HG02588 (cell line): ENCODE results near the gene FNIP1.
"Not testable (repeated sequence)": the region's sequence is repeated elsewhere in the genome, so short reads cannot be mapped to it uniquely, and the experiment has no call there.

Experiments used
- ATAC-seq: cut with Tn5 transposase; IDR thresholded peaks from one replicate; pipeline ENCODE4 v1.9.1; 2021; ENCODE audit warnings: mild to moderate bottlenecking, moderate library complexity; ENCODE audit not compliant: unreplicated experiment

The FNIP1 gene

DNA sequence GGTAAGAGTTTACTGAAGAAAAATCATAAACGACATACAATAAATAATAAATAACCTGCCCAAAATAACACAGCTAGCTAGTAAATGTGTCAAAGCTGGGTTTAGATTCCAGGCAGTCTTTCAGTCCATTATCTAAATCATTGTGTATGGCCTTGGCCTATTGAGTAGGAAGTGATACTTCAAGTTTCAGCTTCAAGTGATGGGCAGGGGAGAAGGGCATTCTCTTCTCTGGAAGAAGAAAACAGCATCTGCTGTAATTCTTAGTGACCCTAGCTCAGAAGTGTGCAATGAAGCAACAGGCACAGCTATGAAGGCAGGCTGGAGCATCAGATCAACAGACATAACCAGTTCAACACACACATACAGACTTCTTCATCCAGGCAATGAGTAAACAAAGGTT, 42.5 kb downstream of the FNIP1 start:
- ATAC-seq = no peak

DNA sequence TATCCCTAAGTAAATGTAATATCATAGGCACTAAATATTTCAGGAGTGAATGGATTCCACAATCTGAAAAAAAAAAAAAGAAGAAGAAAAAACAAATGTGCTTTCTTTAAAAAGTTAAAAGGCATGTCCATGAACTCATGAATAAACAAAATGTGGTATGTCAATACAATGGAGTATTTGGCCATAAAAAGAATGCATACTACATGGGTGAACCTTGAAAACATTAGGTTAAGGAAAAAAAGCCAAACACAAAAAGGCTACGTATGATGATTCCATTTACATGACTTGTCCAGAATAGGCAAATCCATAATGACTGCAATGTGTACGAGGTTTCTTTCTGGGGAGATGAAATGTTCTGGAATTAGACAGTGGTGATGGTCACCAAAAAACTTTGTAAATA, 45.3 kb downstream of the FNIP1 start:
- ATAC-seq = no peak

DNA sequence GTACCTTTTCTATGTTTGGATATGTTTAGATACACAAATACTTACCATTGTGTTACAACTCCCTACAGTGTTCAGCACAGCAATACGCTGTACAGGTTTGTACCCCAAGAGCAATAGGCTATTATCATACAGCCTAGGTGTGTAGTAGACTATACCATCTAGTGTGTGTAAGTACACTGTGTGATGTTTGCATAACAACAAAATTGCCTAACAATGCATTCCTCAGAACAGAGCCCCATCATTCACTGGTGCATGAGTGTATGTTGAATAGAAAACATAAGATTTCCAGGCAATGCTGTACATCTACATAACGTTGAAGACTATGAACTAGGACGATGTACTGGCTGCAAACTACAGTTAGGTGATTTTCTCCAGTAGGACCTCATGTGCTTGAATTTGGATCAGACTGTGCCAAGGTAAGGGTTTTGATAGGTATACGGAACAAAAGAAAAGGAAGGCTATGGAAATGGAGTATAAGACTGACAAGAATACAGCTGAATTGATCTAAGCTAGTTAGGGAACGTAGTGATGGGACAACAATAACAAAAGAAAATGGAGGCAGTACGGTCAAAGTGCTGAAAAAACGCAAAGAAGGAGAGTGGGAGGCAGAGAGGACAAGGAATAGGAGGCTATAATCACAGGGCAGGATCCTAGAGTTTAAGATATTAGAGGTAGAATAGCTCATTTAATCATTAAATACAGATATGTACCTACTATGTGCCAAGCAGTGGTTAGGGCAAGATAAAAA, 46.9 kb downstream of the FNIP1 start:
- ATAC-seq = no peak

DNA sequence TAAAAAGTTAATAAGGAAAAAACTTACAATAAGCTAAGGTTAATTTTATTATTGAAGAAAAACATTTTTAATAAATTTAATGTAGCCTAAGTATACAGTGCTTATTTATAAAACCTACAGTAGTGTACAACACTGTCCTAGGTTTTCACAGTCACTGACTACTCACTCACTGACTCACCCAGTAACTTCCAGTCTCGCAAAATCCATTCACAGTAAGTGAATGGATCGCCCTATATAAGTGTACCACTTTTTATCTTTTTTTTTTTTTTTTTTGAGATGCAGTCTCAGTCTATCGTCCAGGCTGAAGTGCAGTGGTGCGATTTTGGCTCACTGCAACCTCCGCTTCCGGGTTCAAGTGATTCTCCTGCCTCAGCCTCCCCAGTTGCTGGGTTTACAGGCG, 47.7 kb downstream of the FNIP1 start:
- ATAC-seq = no peak

DNA sequence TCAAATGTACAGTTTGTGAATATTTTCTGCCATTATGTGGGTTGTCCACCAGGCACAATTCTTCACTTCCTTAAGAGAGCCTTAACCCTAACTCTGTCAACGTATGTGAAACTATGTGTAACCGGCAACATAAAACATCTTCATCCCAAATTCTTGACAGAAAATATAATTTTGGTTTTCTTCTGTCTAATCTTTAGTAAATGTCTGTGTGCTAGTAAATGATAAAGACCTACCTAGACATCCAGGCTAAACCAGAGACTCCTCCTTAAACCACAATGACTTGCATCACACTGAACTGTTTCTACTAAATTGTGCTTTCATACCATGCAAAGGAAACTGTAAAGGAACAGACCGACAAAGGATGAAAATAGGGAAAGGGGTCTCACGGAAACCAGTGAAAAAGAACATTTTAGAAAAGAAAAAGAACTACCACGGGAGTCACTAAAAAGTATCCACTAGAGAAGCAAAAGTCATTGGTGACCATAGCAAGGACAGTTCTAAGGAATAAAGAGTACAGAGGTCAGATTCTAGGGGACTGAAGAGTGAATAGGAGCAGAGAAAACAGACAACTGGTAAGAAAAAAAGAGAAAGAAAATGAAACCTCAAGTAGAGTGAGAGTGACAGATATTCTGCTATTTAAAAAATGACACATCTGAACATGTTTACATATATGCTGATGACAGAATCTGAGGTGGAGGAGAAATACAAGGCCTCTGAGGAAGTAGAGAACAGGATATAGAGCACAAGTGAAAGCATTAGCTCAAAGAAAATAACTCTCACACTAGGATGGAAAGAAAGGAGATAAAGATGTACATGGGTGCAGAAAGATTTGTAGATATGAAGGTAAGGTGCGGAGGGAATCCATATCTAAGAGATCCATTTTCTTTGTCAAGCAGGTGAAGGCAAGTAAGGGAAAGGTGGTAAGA, 49.4 kb downstream of the FNIP1 start:
- ATAC-seq = peak; percentile 70

DNA sequence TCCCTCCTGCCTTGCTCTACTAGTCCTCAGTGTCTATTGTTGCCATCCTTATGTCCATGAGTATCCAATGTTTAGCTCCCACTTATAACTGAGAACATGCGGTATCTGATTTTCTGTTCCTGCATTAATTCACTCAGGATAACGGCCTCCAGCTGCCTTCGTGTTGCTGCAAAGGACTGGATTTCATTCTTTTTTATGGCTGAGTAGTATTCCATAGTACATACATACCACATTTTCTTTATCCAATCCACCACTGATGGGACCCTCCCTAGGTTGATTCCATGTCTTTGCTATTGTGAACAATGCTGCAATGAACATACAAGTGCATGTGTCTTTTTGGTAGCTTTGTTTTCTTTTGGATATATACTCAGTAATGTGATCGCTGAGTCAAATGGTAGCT, 50.4 kb downstream of the FNIP1 start:
- ATAC-seq = no peak

DNA sequence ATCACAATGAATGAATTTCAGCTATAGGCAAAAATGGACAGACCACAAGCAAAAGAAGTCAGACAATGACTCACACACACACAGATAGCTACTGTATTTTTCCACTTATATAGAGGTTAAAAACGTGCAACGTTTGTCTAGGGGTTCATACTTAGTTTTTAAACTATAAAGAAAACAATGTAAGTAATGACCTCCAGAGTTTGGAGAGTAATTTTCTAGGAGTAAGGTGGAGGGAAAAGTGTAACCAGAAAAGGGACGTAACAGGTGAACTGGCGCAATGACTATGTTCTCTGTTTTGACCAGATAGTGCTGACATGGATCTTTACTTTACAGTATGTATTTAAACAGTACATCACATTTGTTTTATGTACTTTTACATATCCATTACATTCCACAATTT, 51.1 kb downstream of the FNIP1 start:
- no peak for ATAC-seq

DNA sequence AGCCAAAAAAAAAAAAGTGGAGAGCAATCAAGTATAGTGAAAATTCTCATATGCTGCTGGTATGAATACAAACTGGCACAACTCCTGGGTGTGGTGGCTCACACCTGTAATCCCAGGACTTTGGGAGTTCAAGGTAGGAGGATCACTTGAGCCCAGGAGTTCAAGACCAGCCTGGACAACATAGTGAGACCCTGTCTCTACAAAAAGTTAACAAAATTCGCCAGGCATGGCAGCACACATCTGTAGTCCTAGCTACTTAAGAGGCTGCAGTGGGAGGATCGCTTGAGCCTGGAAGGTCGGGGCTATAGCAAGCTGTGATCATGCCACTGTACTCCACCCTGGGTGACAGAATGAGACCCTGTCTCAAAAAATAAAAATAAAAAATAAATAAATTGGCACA, 51.7 kb downstream of the FNIP1 start:
- no peak for ATAC-seq

DNA sequence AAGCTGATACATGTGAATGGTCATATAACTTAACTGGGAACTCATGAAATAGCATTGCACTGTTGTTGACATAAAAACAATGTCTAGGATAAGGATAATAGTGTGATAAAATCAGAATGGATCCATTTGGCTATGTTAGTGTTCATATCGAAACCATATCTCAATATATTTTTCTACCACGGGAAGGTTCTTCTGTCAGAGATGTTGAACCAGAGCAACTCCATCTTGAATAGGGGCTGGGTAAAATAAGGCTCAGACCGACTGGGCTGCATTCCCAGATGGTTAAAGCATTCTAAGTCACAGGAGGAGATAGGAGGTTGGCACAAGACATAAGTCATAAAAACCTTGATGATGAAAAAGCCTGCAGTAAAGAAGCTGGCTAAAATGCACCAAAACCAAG, 56.3 kb downstream of the FNIP1 start:
- no peak for ATAC-seq

DNA sequence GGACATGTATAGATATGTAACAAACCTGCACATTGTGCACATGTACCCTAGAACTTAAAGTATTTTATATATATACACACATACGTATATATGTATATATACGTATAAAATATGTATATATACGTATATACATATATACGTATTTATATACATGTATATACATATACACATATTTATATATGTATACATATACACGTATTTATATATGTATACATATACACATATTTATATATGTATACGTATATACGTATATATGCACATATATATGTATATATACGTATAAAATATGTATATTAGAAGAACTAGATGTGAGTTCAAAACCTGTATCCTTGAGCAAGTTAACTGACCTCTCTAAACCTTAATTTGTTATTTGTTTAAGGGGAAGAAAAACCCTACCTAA, 61.4 kb downstream of the FNIP1 start:
- no peak for ATAC-seq

DNA sequence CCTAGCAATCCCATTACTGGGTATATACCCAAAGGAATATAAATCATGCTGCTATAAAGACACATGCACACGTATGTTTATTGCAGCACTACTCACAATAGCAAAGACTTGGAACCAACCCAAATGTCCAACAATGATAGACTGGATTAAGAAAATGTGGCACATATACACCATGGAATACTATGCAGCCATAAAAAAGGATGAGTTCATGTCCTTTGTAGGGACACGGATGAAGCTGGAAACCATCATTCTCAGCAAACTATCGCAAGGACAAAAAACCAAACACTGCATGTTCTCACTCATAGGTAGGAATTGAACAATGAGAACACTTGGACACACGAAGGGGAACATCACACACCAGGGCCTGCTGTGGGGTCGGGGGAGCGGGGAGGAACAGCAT, 61.9 kb downstream of the FNIP1 start:
- ATAC-seq = not testable (repeated sequence)

DNA sequence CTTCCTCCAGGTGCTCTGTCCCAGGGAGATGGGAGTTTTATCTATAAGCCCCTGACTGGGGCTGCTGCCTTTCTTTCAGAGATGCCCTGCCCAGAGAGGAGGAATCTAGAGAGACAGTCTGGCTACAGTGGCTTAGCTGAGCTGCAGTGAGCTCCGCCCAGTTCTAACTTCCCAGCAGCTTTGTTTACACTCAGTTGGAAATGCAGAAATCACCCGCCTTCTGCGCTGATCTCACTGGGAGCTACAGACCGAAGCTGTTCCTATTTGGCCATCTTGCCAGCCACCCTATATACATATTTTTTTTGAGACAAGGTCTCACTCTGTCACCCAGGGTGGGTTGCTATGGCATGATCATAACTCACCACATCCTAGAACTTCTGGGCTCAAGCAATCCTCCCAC, 67.5 kb downstream of the FNIP1 start:
- ATAC-seq = not testable (repeated sequence)

DNA sequence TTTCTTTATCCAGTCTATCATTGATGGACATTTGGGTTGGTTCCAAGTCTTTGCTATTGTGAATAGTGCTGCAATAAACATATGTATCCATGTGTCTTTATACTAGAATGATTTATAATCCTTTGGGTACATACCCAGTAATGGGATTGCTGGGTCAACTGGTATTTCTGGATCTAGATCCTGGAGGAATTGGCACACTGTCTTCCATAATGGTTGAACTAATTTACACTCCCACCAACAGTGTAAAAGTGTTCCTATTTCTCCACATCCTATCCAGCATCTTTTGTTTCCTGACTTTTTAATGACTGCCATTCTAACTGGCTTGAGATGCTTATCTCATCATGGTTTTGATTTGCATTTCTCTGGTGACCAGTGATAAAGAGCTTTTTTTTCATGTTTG, 72.7 kb downstream of the FNIP1 start:
- ATAC-seq = not testable (repeated sequence)

DNA sequence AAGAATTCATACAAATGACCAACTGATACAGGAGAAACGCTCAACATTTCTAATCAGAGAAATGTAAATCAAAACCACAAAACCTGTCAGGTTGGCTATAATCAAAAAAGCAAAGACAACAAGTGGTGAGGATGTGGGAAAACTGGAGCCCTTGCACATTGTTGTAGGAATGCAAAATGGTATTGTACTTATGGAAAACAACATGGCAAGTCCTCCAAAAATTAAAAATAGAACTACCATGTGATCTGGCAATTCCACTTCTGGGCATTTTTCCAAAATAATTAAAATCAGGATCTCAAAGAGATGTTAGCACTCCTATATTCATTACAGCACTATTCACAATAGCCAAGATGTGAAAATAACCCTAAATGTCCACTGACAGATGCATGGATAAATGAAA, 76.1 kb downstream of the FNIP1 start:
- ATAC-seq = no peak

DNA sequence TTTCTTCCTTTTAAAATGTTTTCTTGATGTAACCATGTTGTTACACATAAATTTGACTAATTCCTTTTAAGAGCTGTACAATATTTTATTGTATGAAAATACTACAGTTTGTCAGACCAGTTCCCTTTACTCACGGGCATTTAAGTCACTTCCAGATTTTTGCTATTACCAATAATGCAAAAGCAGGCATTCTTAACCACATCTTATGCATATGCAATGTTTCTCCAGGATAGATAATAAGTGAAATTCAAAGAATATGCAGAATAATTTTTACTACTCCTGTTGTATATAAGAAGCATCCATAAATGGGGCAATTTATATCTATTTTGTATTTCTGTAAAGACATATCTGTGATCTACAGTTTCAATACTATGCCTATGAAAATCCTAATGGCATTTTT, 77.3 kb downstream of the FNIP1 start:
- ATAC-seq = no peak

DNA sequence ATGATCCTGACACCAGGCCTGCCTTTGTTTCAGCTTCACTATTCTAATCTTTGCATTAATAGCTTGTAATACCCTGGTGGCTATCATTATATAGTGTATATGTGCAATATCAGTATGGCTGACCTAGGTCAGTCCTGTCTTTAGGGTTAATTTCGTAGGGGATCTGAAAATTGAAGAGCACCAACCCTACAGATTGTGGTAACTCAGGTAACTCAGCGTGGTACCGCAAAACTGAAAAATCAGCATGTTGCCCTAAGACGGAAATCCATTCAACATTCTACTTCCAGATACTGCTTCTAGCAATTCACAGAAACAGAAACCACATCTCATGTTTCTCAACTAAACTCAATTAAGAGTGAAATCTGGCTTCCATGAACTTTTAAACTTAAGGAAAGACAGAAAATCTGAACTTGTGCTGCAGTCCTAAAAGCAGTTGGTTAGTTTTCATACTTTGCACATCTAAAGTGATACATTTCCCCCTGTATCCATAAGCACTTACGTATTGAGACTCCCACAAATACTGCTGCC, 78.3 kb downstream of the FNIP1 start:
- ATAC-seq = no peak

DNA sequence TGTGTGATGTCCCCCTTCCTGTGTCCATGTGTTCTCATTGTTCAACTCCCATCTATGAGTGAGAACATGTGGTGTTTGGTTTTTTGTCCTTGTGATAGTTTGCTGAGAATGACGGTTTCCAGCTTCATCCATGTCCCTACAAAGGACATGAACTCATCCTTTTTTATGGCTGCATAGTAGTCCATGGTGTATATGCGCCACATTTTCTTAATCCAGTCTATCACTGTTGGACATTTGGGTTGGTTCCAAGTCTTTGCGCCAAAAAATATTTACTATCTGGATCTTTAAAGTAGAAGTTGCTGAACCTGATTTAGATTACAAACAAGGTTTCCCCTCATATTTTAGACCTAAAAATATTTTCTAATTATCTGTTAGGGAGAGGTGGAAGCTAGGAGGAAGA, 79.7 kb downstream of the FNIP1 start:
- not testable (repeated sequence) for ATAC-seq

DNA sequence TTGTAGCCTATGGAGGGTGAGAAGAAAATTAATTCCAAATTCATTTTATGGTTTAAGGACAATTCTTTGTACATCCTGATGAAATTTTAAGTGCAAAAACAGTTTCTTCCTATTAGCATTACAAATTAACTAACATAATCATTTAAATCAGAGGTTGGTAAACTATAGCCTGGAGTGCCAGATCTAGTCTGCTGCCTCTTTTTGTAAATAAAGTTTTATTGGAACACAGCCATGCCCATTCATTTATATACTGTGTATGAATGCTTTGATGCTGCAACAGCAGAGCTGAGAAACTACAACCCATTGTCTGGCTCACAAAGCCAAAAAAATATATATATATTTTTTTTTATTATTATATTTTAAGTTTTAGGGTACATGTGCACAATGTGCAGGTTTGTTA, 80.2 kb downstream of the FNIP1 start:
- ATAC-seq = no peak

DNA sequence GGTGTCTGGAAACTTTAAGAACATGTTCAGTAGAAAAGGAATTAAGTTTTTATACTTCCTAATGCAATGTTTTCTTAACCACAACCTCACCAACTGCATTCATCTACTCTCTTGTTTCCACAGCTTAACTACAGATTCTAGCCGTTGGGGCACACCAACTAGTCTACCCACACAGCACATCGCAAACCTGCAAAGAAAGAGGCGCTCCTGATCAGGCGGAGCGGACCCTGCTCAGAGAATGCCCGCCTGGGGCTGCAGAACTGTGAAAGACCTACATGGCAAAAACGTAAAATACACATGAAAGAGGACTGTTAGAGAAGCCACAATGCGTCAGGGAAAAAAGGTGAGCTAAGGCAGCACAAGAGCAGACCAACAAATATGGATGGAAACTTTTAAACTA, 86.4 kb downstream of the FNIP1 start:
- ATAC-seq = no peak

DNA sequence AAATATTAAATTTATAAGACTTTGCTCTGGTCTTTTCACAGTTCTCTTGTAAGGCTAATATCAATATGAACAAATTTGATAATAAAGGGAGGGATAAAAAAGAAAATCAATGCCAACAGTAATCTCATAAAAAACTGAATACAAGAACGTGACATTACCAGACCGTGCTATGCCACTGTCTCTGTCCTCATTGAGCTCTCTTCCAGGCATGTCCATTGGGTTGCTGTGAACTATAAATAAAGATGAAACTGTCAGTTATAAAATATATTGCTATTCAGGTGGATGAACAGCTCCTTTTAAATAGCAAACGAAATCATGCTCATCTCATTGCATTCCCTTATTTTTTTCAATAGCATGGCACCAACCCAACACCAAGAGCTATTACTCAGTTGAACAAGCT, 87.8 kb downstream of the FNIP1 start:
- no peak for ATAC-seq

DNA sequence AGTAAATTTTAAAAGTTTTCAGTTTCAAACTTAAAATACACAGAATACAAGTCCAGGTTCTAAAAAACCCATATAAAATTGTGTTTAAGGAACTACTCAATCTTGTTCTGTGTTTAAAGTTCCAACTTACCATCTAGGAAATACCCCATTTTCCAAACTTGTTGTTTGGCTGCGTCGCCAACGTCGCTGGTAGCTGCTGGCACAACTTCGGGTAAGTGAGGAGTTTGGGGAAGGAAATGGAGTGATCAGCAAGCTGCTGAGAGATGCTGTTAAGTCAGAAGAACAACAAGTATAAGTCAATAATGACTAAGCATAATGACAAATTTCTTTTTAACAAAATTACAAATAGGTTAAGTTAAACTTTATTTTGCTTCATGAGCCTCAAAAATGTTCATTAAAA, 90.5 kb downstream of the FNIP1 start:
- no peak for ATAC-seq

DNA sequence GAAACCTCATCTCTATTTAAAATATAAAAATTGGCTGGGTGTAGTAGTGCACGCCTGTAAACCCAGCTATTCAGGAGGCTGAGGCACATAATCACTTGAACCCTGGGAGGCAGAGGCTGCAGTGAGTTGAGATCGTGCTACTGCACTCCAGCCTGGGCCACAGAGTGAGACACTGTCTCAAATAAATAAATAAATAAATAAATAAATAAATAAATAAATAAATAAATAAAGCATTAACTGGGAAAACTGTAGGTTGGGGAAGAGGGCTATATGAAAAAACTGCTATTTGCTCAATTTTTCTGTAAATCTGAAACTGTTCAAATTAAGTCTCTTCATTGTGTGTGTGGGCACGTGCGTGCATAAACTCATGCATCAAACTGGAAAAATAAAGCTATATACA, 101.9 kb downstream of the FNIP1 start:
- no peak for ATAC-seq
